Neuronal stem cell (in vitro differentiated cells): Measurements from ENCODE around the gene EEA1.

ENCODE experiments used
- DNase-seq: peaks from one replicate; pipeline ENCODE4 v3.0.0-alpha.2; 2013; ENCODE audit warnings: low spot score
- H2AFZ ChIP-seq: one replicate; pipeline ENCODE4 v1.6.1; 2013; ENCODE audit warnings: mild to moderate bottlenecking, low read length, inconsistent platforms
- H2AK5ac ChIP-seq: 2 replicates; pipeline ENCODE4 v1.6.1; 2013; ENCODE audit warnings: low read depth, mild to moderate bottlenecking, inconsistent platforms, low read length, moderate library complexity, mixed read lengths
- H2BK120ac ChIP-seq: 2 replicates; pipeline ENCODE4 v1.6.1; 2013; ENCODE audit warnings: low read depth, mild to moderate bottlenecking, inconsistent platforms, low read length, moderate library complexity, mixed read lengths
- H2BK12ac ChIP-seq: one replicate; pipeline ENCODE4 v1.6.1; 2013; ENCODE audit warnings: low read length, inconsistent platforms
- H2BK15ac ChIP-seq: 2 replicates; pipeline ENCODE4 v1.6.1; 2013; ENCODE audit warnings: mild to moderate bottlenecking, low read length, inconsistent platforms, mixed read lengths
- H2BK5ac ChIP-seq: one replicate; pipeline ENCODE4 v1.6.1; 2013; ENCODE audit warnings: inconsistent platforms, mild to moderate bottlenecking, low read length, moderate library complexity
- H3K14ac ChIP-seq: one replicate; pipeline ENCODE4 v1.6.1; 2013; ENCODE audit warnings: low read length, inconsistent platforms
- H3K18ac ChIP-seq: 2 replicates; pipeline ENCODE4 v1.6.1; 2013; ENCODE audit warnings: low read length, inconsistent platforms
- H3K23ac ChIP-seq: 2 replicates; pipeline ENCODE4 v1.6.1; 2013; ENCODE audit warnings: low read depth, mild to moderate bottlenecking, mixed read lengths, low read length, inconsistent platforms; ENCODE audit not compliant: poor library complexity
- H3K27ac ChIP-seq: replicated peaks from 3 replicates; pipeline ENCODE4 v1.5.1; 2013; ENCODE audit warnings: low read length, inconsistent platforms
- H3K27me3 ChIP-seq, 3 experiments: 2 replicates each; pipeline ENCODE4 v1.6.1; 2013; ENCODE audit warnings: low read length in 3 of 3, mild to moderate bottlenecking in 2 of 3, inconsistent platforms in 1 of 3, low read depth in 1 of 3, mixed read lengths in 1 of 3, moderate library complexity in 1 of 3; ENCODE audit not compliant: control insufficient read depth in 3 of 3, insufficient read depth in 3 of 3
- H3K36me3 ChIP-seq, 2 donors: replicated peaks in 1 of 2; 2 replicates each; pipeline ENCODE4 v1.6.1; 2013; ENCODE audit warnings: low read length in 2 of 2; ENCODE audit not compliant: control insufficient read depth in 2 of 2, insufficient read depth in 2 of 2
- H3K4ac ChIP-seq: 2 replicates; pipeline ENCODE4 v1.6.1; 2013; ENCODE audit warnings: inconsistent platforms, mild to moderate bottlenecking, low read length, moderate library complexity
- H3K4me1 ChIP-seq, 2 donors: 1 replicate in 1 of 2; 2 replicates in 1 of 2; pipeline ENCODE4 v1.6.1; 2013; ENCODE audit warnings: low read length in 2 of 2, low read depth in 1 of 2; ENCODE audit not compliant: control insufficient read depth in 2 of 2, insufficient read depth in 1 of 2
- H3K4me2 ChIP-seq: one replicate; pipeline ENCODE4 v1.6.1; 2013; ENCODE audit warnings: mild to moderate bottlenecking, low read length, inconsistent platforms; ENCODE audit not compliant: insufficient read depth, poor library complexity, severe bottlenecking
- H3K4me3 ChIP-seq, 2 donors: 2 replicates each; pipeline ENCODE4 v1.5.1; 2013; ENCODE audit warnings: low read length in 2 of 2, mild to moderate bottlenecking in 2 of 2, inconsistent platforms in 1 of 2, moderate library complexity in 1 of 2
- H3K79me1 ChIP-seq: one replicate; pipeline ENCODE4 v1.6.1; 2013; ENCODE audit warnings: low read depth, mild to moderate bottlenecking, inconsistent platforms, low read length, moderate library complexity
- H3K9ac ChIP-seq: one replicate; pipeline ENCODE4 v1.6.1; 2013; ENCODE audit warnings: mild to moderate bottlenecking, low read depth, low read length, inconsistent platforms; ENCODE audit not compliant: poor library complexity
- H3K9me3 ChIP-seq, 2 donors: replicated peaks in 1 of 2; 2 replicates each; pipeline versions ENCODE3 to v1.6.1; 2013; ENCODE audit warnings: low read length in 2 of 2, mild to moderate bottlenecking in 2 of 2, inconsistent platforms in 1 of 2, low read depth in 1 of 2, mixed read lengths in 1 of 2, moderate library complexity in 1 of 2; ENCODE audit not compliant: control insufficient read depth in 2 of 2, insufficient read depth in 1 of 2
- H4K8ac ChIP-seq: one replicate; pipeline ENCODE4 v1.6.1; 2013; ENCODE audit warnings: low read depth, mild to moderate bottlenecking, inconsistent platforms, low read length, moderate library complexity
- H4K91ac ChIP-seq: one replicate; pipeline ENCODE4 v1.6.1; 2013; ENCODE audit warnings: low read length, low read depth, mild to moderate bottlenecking, inconsistent platforms; ENCODE audit not compliant: poor library complexity
- WGBS, 2 donors: extraction: QIAGEN DNeasy Blood & Tissue Kit; methylation state at CpG; one replicate each; pipeline ENCODE4 v1.1.7; 2013; ENCODE audit warnings: missing lambda C conversion rate in 2 of 2, mixed read lengths in 1 of 2; ENCODE audit not compliant: insufficient read length in 2 of 2, insufficient replicate concordance in 1 of 2; ENCODE audit errors: extremely low coverage in 2 of 2; 5-methylcytosine and 5-hydroxymethylcytosine counted together

Gene EEA1

DNA sequence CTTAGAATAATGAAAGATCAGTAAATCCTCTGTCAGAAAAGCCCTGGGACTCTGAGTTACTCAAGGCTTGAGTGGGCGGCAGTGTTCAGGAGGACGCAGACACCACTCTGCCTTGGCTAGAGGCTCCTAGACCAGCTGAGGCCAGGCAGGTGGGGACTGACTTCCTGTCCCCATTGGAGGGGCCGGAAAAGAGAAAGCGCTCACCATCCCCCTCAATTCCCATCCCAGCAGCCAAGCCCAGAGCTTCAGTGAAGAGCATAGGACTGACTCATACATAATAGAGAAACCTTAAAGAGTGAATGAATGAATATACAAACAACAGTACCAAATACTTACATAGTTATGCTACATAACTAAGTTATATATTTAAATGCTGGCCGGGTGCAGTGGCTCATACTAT, 164.3 kb downstream of the EEA1 start:
- Histone ChIP-seq H4K91ac (no peak overlapping the region), H2BK12ac (no peak overlapping the region), H3K18ac (no peak overlapping the region), H2BK120ac (no peak overlapping the region), H3K23ac (no peak overlapping the region), H2BK5ac (no peak overlapping the region), H3K36me3 (no peaks in the 10 kb centered on the region), H3K79me1 (no peaks in the 10 kb centered on the region), H3K27me3 (no peaks in the 10 kb centered on the region), H2AK5ac (no peak overlapping the region), H3K4me3 (no peak overlapping the region), H2AFZ (no peak overlapping the region), H3K4me1 (peaks cover 3 to 11% of the 10 kb centered on the region in 2 donors), H3K9ac (no peak overlapping the region), H2BK15ac (no peak overlapping the region), H4K8ac (no peak overlapping the region), H3K4ac (no peak overlapping the region), H3K14ac (no peak overlapping the region), H3K4me2 (no peak overlapping the region), H3K27ac (no peak overlapping the region), H3K9me3 (no peaks in the 10 kb centered on the region)
- WGBS, 2 donors, result no CpG with 5 or more reads among the region's 5 CpGs
- DNase-seq, result no peak

DNA sequence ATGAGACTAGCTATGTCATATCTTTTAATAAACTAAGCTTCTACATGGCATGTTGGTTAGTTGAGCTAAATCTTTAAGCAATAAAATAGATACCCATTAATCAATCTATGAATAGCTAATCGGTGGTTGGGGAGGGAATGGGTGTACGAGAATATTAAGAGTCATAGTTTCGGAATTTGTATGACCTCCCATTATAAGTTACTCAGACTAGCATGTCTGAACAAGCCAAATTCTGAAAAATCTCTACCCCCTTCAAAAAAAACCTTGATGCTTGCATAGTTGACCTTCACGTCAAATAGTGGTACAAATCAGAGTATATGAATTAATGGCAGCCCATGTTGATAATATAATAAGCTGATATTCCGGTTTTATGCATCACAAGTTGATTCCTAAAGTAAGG, 166.3 kb downstream of the EEA1 start:
- Histone ChIP-seq H2BK120ac (no peak overlapping the region), H2BK15ac (no peak overlapping the region), H3K4me1 (peaks cover 0 to 3% of the 10 kb centered on the region in 2 donors), H3K36me3 (no peaks in the 10 kb centered on the region), H3K4me2 (no peak overlapping the region), H2AK5ac (no peak overlapping the region), H4K8ac (no peak overlapping the region), H3K4me3 (no peak overlapping the region), H3K23ac (no peak overlapping the region), H3K4ac (no peak overlapping the region), H3K9me3 (no peaks in the 10 kb centered on the region), H3K79me1 (no peaks in the 10 kb centered on the region), H3K14ac (no peak overlapping the region), H3K27ac (no peak overlapping the region), H3K18ac (no peak overlapping the region), H4K91ac (no peak overlapping the region), H2AFZ (no peak overlapping the region), H3K27me3 (no peaks in the 10 kb centered on the region), H2BK5ac (no peak overlapping the region), H2BK12ac (no peak overlapping the region), H3K9ac (no peak overlapping the region)
- no peak for DNase-seq
- no CpG with 5 or more reads among the region's 5 CpGs for WGBS, 2 donors

DNA sequence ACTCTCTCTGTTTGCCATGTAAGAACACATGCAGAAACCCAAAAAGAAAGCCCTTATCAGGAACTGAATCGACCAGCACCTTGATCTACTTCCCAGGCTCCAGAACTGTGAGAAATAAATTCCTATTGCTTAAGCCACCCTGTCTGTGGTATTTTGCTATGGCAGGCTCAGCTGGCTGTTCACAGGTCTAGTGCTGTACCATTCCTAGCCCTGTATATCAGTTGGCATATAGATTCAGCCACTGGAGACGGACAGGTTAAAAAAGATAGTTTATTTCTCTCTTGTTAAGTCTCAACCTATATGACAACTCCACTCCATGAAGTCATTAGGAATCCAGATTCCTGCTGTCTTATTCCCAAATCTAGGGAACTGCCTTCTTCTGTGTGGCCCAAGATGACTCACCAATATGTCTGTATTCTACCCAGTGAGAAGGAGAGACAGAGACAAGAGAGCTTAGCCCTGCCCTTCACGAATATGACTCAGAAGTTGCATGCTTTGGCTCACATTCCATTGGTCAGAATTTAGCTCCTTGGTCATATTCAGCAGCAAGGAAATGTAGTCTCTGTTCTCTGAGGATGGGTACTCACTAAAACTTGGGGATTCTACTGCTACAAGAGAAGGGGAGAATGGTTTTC, 169.3 kb downstream of the EEA1 start:
- Histone ChIP-seq H2BK5ac (no peak overlapping the region), H3K4me1 (peaks cover 0 to 1% of the 10 kb centered on the region in 2 donors), H3K36me3 (no peaks in the 10 kb centered on the region), H2BK12ac (no peak overlapping the region), H3K4me3 (no peak overlapping the region), H3K4me2 (no peak overlapping the region), H3K9me3 (no peaks in the 10 kb centered on the region), H3K27ac (no peak overlapping the region), H3K23ac (no peak overlapping the region), H2AFZ (no peak overlapping the region), H3K14ac (no peak overlapping the region), H3K18ac (no peak overlapping the region), H3K79me1 (no peaks in the 10 kb centered on the region), H2BK15ac (no peak overlapping the region), H3K9ac (no peak overlapping the region), H4K91ac (no peak overlapping the region), H2BK120ac (no peak overlapping the region), H2AK5ac (no peak overlapping the region), H3K4ac (no peak overlapping the region), H4K8ac (no peak overlapping the region), H3K27me3 (no peaks in the 10 kb centered on the region)
- no peak for DNase-seq
- no CpG with 5 or more reads among the region's 3 CpGs for WGBS, 2 donors

DNA sequence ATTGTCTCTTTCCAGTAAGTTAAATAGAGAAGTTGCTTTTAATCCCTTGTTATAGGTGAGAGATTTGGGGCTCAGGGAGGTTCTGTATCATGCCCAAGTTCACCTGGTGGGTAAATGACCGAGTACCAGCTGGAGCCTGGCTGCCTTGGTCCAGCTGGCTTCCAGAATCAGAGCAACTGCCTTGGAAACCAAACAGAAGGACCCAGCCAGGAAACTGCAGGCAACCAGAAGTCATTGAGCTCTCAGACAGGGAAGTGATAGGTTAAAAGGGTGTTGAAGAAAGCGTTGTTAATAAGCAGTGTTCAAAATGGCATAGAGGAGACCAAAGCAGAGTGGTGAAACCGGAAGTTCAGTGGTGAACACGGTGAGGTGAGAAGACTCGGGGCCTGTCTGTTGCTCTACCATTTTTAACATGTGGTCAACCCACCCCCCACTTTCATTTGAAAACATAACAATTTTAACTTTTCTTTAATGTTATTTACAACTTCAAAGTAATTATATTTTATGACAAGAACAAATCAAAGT, 171.4 kb downstream of the EEA1 start:
- Histone ChIP-seq H4K8ac (no peak overlapping the region), H3K27ac (no peak overlapping the region), H2BK12ac (no peak overlapping the region), H3K4me3 (no peak overlapping the region), H3K36me3 (no peaks in the 10 kb centered on the region), H3K4ac (no peak overlapping the region), H3K4me1 (no peaks in the 10 kb centered on the region), H3K4me2 (no peak overlapping the region), H2BK5ac (no peak overlapping the region), H2AK5ac (no peak overlapping the region), H2BK15ac (no peak overlapping the region), H4K91ac (no peak overlapping the region), H3K79me1 (no peaks in the 10 kb centered on the region), H3K27me3 (no peaks in the 10 kb centered on the region), H2AFZ (no peak overlapping the region), H3K23ac (no peak overlapping the region), H3K14ac (no peak overlapping the region), H3K9ac (no peak overlapping the region), H3K18ac (no peak overlapping the region), H2BK120ac (no peak overlapping the region), H3K9me3 (no peaks in the 10 kb centered on the region)
- no peak for DNase-seq
- no CpG with 5 or more reads among the region's 5 CpGs for WGBS, 2 donors
